ENCODE results near the gene GRIK2.

GRCh38 chr6:101541894-101542293 lies 148.4 kb downstream of the GRIK2 start:
- TF ChIP-seq POLR2A (IDR thresholded peaks at IDR 0.05): no peak
- TF ChIP-seq CTCF (IDR thresholded peaks at IDR 0.05): no peak
- no peak for TF ChIP-seq EP300 (IDR thresholded peaks at IDR 0.05)

All from ovary (tissue), 3 donors.